ENCODE measurements around the gene CCM2. TPM values are rescaled to one million over a fixed set of nuclear protein-coding genes. Genes with fewer than 3 reads are reported as not detected.

CCM2 gene
- total and polyA plus RNA-seq, 2 experiments from 2014 or later = 24.9 to 40.1 TPM

DNA sequence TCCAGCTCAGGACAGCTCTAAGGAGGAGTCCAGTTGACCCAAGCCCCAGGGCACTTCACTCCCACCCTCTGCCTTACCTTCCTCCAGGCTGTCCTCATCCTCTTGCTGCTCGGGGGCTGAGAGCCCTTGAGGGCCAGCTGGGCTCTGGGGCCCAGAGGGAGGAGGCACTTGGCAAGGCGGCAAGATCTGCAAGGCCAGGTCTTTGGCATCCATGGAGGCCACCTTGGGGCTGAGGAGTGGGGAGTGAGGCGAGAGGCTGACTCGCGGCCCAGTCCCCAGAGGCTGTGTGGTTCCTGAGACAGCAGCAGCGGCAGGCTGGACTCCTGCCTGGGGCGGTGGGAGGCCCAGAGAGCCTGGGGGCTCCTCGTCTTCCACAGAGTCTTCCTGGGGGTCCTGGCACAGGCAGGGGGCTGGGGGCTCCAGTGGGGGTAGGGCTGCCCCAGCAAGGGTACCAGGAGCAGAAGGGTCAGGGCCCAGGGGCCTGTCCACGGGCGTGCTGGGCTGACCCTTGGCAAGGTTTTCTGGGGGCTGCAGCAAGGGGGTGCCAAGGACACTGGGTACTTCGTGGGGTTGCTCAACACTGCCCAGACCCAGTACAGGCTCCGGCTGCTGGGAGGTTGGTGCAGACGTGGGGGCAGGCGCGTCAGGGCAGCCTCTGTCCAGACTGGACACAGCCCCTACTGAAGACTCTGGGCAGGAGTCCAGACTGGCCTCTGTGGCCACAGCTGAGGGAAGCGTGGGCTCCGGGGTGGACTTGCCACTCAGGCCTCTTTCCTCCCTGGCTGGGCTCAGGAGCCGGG is 82.2 kb downstream of the CCM2 start:
- no peak overlapping the region for H3K4me3 Mint-ChIP-seq
- H3K4me2 ChIP-seq = no peak overlapping the region
- no peak overlapping the region for H3K27ac ChIP-seq (ENCODE audit: low read depth)
- no peaks in the 10 kb centered on the region for H3K4me1 Mint-ChIP-seq
- peaks cover 4% of the 10 kb centered on the region; the same call in 2 of the 3 replicates for H3K9me3 Mint-ChIP-seq
- H2AFZ ChIP-seq = no peak overlapping the region
- no peaks in the 10 kb centered on the region for H4K20me1 ChIP-seq (replicated peaks; ENCODE audit: insufficient read depth)
- DNase-seq (ENCODE audit: low spot score) (no peak), ATAC-seq (no peak)
- no peaks in the 10 kb centered on the region for H3K27me3 ChIP-seq (ENCODE audit: insufficient read depth)
- peaks cover 20% of the 10 kb centered on the region for H3K27me3 Mint-ChIP-seq (ENCODE audit: insufficient read depth, low read depth, poor library complexity)
- peaks cover 10% of the 10 kb centered on the region; the same call in 2 of the 3 replicates for H3K36me3 Mint-ChIP-seq (ENCODE audit: low read depth)
- no peak for TF ChIP-seq ZNF331 (CRISPR knock-in tag; IDR thresholded peaks at IDR 0.05; ENCODE audit: low read depth)
- no peak for TF ChIP-seq CREB1 (CRISPR knock-in tag; IDR thresholded peaks at IDR 0.05; ENCODE audit: low read depth)
- TF ChIP-seq, protein P1, sequence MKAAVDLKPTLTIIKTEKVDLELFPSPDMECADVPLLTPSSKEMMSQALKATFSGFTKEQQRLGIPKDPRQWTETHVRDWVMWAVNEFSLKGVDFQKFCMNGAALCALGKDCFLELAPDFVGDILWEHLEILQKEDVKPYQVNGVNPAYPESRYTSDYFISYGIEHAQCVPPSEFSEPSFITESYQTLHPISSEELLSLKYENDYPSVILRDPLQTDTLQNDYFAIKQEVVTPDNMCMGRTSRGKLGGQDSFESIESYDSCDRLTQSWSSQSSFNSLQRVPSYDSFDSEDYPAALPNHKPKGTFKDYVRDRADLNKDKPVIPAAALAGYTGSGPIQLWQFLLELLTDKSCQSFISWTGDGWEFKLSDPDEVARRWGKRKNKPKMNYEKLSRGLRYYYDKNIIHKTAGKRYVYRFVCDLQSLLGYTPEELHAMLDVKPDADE (IDR thresholded peaks at IDR 0.05) = no peak
- no peak for TF ChIP-seq EZH2 (IDR thresholded peaks at IDR 0.05; ENCODE audit: low read depth, unreplicated experiment)
- no peak for TF ChIP-seq JUNB (IDR thresholded peaks at IDR 0.05; ENCODE audit: unreplicated experiment)
- no peak for TF ChIP-seq NANOG (IDR thresholded peaks at IDR 0.05; ENCODE audit: borderline replicate concordance)
- TF ChIP-seq ZNF114 (CRISPR knock-in tag; IDR thresholded peaks at IDR 0.05) = no peak
- TF ChIP-seq STAT1 (IDR thresholded peaks at IDR 0.05; ENCODE audit: unreplicated experiment) = no peak
- no peak for TF ChIP-seq CTCF (conservative IDR thresholded peaks at IDR 0.05; ENCODE audit: low read depth in 2 of 2)
- TF ChIP-seq, protein P2, sequence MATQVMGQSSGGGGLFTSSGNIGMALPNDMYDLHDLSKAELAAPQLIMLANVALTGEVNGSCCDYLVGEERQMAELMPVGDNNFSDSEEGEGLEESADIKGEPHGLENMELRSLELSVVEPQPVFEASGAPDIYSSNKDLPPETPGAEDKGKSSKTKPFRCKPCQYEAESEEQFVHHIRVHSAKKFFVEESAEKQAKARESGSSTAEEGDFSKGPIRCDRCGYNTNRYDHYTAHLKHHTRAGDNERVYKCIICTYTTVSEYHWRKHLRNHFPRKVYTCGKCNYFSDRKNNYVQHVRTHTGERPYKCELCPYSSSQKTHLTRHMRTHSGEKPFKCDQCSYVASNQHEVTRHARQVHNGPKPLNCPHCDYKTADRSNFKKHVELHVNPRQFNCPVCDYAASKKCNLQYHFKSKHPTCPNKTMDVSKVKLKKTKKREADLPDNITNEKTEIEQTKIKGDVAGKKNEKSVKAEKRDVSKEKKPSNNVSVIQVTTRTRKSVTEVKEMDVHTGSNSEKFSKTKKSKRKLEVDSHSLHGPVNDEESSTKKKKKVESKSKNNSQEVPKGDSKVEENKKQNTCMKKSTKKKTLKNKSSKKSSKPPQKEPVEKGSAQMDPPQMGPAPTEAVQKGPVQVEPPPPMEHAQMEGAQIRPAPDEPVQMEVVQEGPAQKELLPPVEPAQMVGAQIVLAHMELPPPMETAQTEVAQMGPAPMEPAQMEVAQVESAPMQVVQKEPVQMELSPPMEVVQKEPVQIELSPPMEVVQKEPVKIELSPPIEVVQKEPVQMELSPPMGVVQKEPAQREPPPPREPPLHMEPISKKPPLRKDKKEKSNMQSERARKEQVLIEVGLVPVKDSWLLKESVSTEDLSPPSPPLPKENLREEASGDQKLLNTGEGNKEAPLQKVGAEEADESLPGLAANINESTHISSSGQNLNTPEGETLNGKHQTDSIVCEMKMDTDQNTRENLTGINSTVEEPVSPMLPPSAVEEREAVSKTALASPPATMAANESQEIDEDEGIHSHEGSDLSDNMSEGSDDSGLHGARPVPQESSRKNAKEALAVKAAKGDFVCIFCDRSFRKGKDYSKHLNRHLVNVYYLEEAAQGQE (IDR thresholded peaks at IDR 0.05; ENCODE audit: unreplicated experiment) = no peak
- no peak for TF ChIP-seq POLR2AphosphoS5 (IDR thresholded peaks at IDR 0.05; ENCODE audit: low read depth)
- H3K36me3 ChIP-seq (ENCODE audit: insufficient read depth) = no peaks in the 10 kb centered on the region
- H3K27ac Mint-ChIP-seq = no peak overlapping the region
- no peaks in the 10 kb centered on the region for H3K9me2 ChIP-seq (ENCODE audit: insufficient read depth)
- H3K4me3 ChIP-seq = no peak overlapping the region
- H3F3A ChIP-seq (replicated peaks; ENCODE audit: low read depth) = no peaks in the 10 kb centered on the region
- H3K79me2 ChIP-seq (replicated peaks; ENCODE audit: insufficient read depth) = no peaks in the 10 kb centered on the region
- no peaks in the 10 kb centered on the region for H3K4me1 ChIP-seq (ENCODE audit: insufficient read depth)

Measured in GM23338 (cell line).